Natural killer cell (primary cell): ENCODE data around the gene NIT1. TPM values are rescaled to one million over a fixed set of nuclear protein-coding genes. Genes with fewer than 3 reads are reported as not detected.

Source experiments
- ATAC-seq, 3 donors: fragments of 150-1000 bp in 2 of 3; fragments of 200-7000 bp in 1 of 3; cut with Tn5 transposase; 1 replicate in 1 of 3; 2 replicates in 2 of 3; pipeline ENCODE4 v1.10.0; 2021; ENCODE audit warnings: mild to moderate bottlenecking in 2 of 3, moderate library complexity in 2 of 3
- DNase-seq, 2 donors: peaks; one replicate each; pipeline versions ENCODE4 v3.0.0 to v3.0.0-alpha.2; 2013 to 2021; ENCODE audit warnings: mixed read lengths in 1 of 2
- H3K27ac ChIP-seq: one replicate; pipeline ENCODE4 v1.5.1; 2013; ENCODE audit warnings: mild to moderate bottlenecking, low read length
- H3K27me3 ChIP-seq: one replicate; pipeline ENCODE4 v1.6.1; 2013; ENCODE audit warnings: low read length; ENCODE audit not compliant: control insufficient read depth, insufficient read depth
- H3K36me3 ChIP-seq: one replicate; pipeline ENCODE4 v1.6.1; 2013; ENCODE audit warnings: low read length; ENCODE audit not compliant: control insufficient read depth, insufficient read depth
- H3K4me1 ChIP-seq: one replicate; pipeline ENCODE4 v1.6.1; 2013; ENCODE audit warnings: low read length; ENCODE audit not compliant: control insufficient read depth, insufficient read depth
- H3K4me3 ChIP-seq: one replicate; pipeline ENCODE4 v1.5.1; 2013; ENCODE audit warnings: low read length
- H3K9me3 ChIP-seq: one replicate; pipeline ENCODE4 v1.6.1; 2013; ENCODE audit warnings: low read length; ENCODE audit not compliant: control insufficient read depth, insufficient read depth
- H3K27ac Mint-ChIP-seq, 2 donors: one replicate each; pipeline ENCODE4 v1.8.0; 2022; ENCODE audit warnings: mild to moderate bottlenecking in 2 of 2, mixed read lengths in 2 of 2, moderate library complexity in 1 of 2
- H3K27me3 Mint-ChIP-seq, 2 donors: one replicate each; pipeline ENCODE4 v1.8.0; 2022; ENCODE audit warnings: low read depth in 2 of 2, mixed read lengths in 2 of 2
- H3K36me3 Mint-ChIP-seq: one replicate; pipeline ENCODE4 v1.8.0; 2022; ENCODE audit warnings: mixed read lengths
- H3K4me1 Mint-ChIP-seq, 2 donors: one replicate each; pipeline ENCODE4 v1.8.0; 2022; ENCODE audit warnings: mixed read lengths in 2 of 2
- H3K4me3 Mint-ChIP-seq: one replicate; pipeline ENCODE4 v1.8.0; 2022; ENCODE audit warnings: mild to moderate bottlenecking, moderate library complexity, mixed read lengths
- H3K9me3 Mint-ChIP-seq, 2 donors: one replicate each; pipeline ENCODE4 v1.8.0; 2022; ENCODE audit warnings: mixed read lengths in 2 of 2
- WGBS: methylation state at CpG from one replicate; pipeline ENCODE4 v1.1.7; 2013; ENCODE audit warnings: missing lambda C conversion rate; ENCODE audit not compliant: insufficient coverage; 5-methylcytosine and 5-hydroxymethylcytosine counted together
- intact Hi-C: fragments of 100-400 bp; cut with micrococcal nuclease; formaldehyde crosslinking; loops from one replicate; pipeline ENCODE4 v1.14.2; 2022
- total RNA-seq, 4 donors: library from RNA; stranded (reverse); fragments of 120-200 nt in 1 of 4; gene quantifications; one replicate each; pipeline versions ENCODE4 v1.2.3 to v1.2.4, GENCODE V29; 2013 to 2022
- TF ChIP-seq, protein P1 (sequence below): fragments of 200-600 bp; IDR thresholded peaks from one replicate; pipeline ENCODE4 v1.8.0; 2022; ENCODE audit warnings: antibody characterized with exemption

The NIT1 gene
- total RNA-seq, 3 donors from 2014 or later (not counting 1 experiment from before 2014, with no cell fraction given), result 26.5 to 31.7 (median 31.6) TPM

GRCh38 chr1:161100556-161100955, 17.3 kb upstream of the NIT1 start:
- Mint-ChIP-seq H3K27me3 (peaks cover 0 to 3% of the 10 kb centered on the region in 2 donors), H3K4me1 (peaks cover 22% of the 10 kb centered on the region in 2 donors), H3K27ac (no peak overlapping the region), H3K36me3 (peaks cover 6% of the 10 kb centered on the region), H3K4me3 (no peak overlapping the region), H3K9me3 (peaks cover 2 to 3% of the 10 kb centered on the region in 2 donors)
- intact Hi-C loops, result no loop called here
- ATAC-seq (no peak), DNase-seq (no peak)
- Histone ChIP-seq H3K27ac (no peak overlapping the region), H3K27me3 (no peaks in the 10 kb centered on the region), H3K36me3 (peaks cover 18% of the 10 kb centered on the region), H3K4me1 (peaks cover 21% of the 10 kb centered on the region), H3K4me3 (no peak overlapping the region), H3K9me3 (peaks cover 2% of the 10 kb centered on the region)
- TF ChIP-seq, protein P1, sequence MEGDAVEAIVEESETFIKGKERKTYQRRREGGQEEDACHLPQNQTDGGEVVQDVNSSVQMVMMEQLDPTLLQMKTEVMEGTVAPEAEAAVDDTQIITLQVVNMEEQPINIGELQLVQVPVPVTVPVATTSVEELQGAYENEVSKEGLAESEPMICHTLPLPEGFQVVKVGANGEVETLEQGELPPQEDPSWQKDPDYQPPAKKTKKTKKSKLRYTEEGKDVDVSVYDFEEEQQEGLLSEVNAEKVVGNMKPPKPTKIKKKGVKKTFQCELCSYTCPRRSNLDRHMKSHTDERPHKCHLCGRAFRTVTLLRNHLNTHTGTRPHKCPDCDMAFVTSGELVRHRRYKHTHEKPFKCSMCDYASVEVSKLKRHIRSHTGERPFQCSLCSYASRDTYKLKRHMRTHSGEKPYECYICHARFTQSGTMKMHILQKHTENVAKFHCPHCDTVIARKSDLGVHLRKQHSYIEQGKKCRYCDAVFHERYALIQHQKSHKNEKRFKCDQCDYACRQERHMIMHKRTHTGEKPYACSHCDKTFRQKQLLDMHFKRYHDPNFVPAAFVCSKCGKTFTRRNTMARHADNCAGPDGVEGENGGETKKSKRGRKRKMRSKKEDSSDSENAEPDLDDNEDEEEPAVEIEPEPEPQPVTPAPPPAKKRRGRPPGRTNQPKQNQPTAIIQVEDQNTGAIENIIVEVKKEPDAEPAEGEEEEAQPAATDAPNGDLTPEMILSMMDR, result no peak
- 97% methylated on average over 2 of the region's 2 CpGs for WGBS

DNA sequence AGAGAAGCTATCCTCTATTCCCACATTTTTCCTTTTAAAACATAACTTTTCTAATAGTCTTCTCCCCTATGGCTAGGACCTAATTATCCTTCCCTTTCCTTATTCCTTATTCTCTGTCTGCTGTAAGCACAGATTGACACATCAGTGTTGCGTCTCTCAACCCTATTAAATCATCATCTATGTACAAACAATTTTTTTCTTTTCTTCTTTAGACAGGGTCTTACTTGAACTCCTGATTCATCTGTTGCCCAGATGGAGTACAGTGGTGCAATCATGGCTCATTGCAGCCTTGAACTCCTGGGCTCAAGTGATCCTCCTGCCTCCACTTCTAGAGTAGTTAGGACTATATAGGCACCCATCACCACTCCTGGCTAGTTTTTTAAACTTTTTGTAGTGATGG, 11.5 kb upstream of the NIT1 start:
- no peaks in the 10 kb centered on the region for H3K9me3 ChIP-seq
- no peak overlapping the region for H3K27ac ChIP-seq
- no peak for DNase-seq
- H3K36me3 ChIP-seq, result peaks cover 11% of the 10 kb centered on the region
- Mint-ChIP-seq H3K27ac (no peak overlapping the region), H3K27me3 (no peaks in the 10 kb centered on the region), H3K4me1 (peaks cover 0 to 5% of the 10 kb centered on the region in 2 donors), H3K9me3 (no peaks in the 10 kb centered on the region), H3K36me3 (no peaks in the 10 kb centered on the region), H3K4me3 (no peak overlapping the region)
- TF ChIP-seq, protein P1, result no peak
- H3K4me3 ChIP-seq, result no peak overlapping the region
- H3K27me3 ChIP-seq, result no peaks in the 10 kb centered on the region
- intact Hi-C loops, result no loop called here
- WGBS, result 95% methylated on average over 1 of the region's 1 CpG
- H3K4me1 ChIP-seq, result no peaks in the 10 kb centered on the region
- ATAC-seq, result no peak

DNA sequence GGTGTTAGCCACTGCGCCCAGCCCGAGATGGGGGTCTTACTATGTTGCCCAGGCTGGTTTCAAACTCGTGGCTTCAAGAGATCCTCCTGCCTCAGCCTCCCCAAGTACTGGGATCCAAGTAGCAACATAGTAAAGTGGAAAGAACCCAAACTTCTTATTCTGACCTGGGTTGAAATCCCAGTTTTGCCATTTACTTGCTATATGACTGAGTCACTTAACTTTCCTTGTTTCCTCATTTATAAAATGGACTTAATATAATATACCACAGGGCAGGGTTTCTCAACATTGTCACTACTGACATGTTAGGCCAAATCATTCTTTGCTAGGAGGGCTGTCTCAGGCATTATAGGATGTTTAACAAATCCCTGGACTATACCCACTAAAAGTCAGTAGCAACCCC, 6.8 kb upstream of the NIT1 start:
- Histone ChIP-seq H3K36me3 (peaks cover 4% of the 10 kb centered on the region), H3K9me3 (no peaks in the 10 kb centered on the region), H3K27me3 (no peaks in the 10 kb centered on the region), H3K27ac (no peak overlapping the region), H3K4me1 (peaks cover 5% of the 10 kb centered on the region), H3K4me3 (no peak overlapping the region)
- no peak for ATAC-seq
- intact Hi-C loops, result no loop called here
- Mint-ChIP-seq H3K27me3 (no peaks in the 10 kb centered on the region), H3K36me3 (no peaks in the 10 kb centered on the region), H3K4me1 (peaks cover 16 to 23% of the 10 kb centered on the region in 2 donors), H3K4me3 (no peak overlapping the region), H3K27ac (no peak overlapping the region), H3K9me3 (no peaks in the 10 kb centered on the region)
- WGBS, result 100% methylated on average over 3 of the region's 3 CpGs
- TF ChIP-seq, protein P1, result no peak
- no peak for DNase-seq

- peaks cover 9% of the 10 kb centered on the region for H3K4me1 ChIP-seq
- intact Hi-C loops, result no loop called here
- ATAC-seq, result no peak
- 55% methylated on average over 2 of the region's 2 CpGs for WGBS
- no peak overlapping the region for H3K27ac ChIP-seq
- peaks cover 19 to 23% of the 10 kb centered on the region in 2 donors for H3K4me1 Mint-ChIP-seq
- no peak overlapping the region for H3K27ac Mint-ChIP-seq
- no peaks in the 10 kb centered on the region for H3K36me3 Mint-ChIP-seq
- H3K27me3 Mint-ChIP-seq, result no peaks in the 10 kb centered on the region
- H3K4me3 Mint-ChIP-seq, result no peak overlapping the region
- no peak for DNase-seq
- H3K4me3 ChIP-seq, result no peak overlapping the region
- H3K27me3 ChIP-seq, result no peaks in the 10 kb centered on the region
- no peaks in the 10 kb centered on the region for H3K9me3 ChIP-seq
- peaks cover 4% of the 10 kb centered on the region for H3K36me3 ChIP-seq
- TF ChIP-seq, protein P1, result no peak
- no peaks in the 10 kb centered on the region for H3K9me3 Mint-ChIP-seq
These were observed 6.4 kb upstream of the NIT1 start for GRCh38 chr1:161111527-161111926.
